ENCODE measurements around the gene IFNA13. TPM values are rescaled to one million over a fixed set of nuclear protein-coding genes. Genes with fewer than 3 reads are reported as not detected.

Gene IFNA13
- polyA plus RNA-seq, 1 of the 3 experiments (the other 2 are of a cell fraction): not detected

GRCh38 chr9:21402386-21403251 lies 34.8 kb upstream of the IFNA13 start:
- Histone ChIP-seq H3K9ac (no peak overlapping the region), H3K9me2 (no peaks in the 10 kb centered on the region), H3K4me2 (peak overlapping the region; percentile 55), H3K4me1 (ENCODE audit: control insufficient read depth in 1 of 2, insufficient read depth in 2 of 2, low read depth in 1 of 2, low read length in 1 of 2) (no peaks in the 10 kb centered on the region), H3K4me3 (ENCODE audit: low read depth in 2 of 2, low read length in 1 of 2) (0 out of 4 replicates have a peak overlapping the region, but pooled peaks of 1 of the 2 experiments have one; percentile 29), H4K20me1 (ENCODE audit: insufficient read depth) (no peaks in the 10 kb centered on the region), H3K36me3 (replicated peaks in 1 of 2; ENCODE audit: control insufficient read depth in 1 of 2, insufficient read depth in 2 of 2, low read length in 1 of 2) (no peaks in the 10 kb centered on the region), H3K27ac (ENCODE audit: low read depth in 2 of 2, low read length in 1 of 2) (no peak overlapping the region), H3K27me3 (ENCODE audit: insufficient read depth) (peaks cover 26% of the 10 kb centered on the region; the same call in 1 of the 2 replicates), H3F3A (replicated peaks; ENCODE audit: insufficient read depth) (no peaks in the 10 kb centered on the region), H3K9me3 (no peaks in the 10 kb centered on the region), H3K79me2 (ENCODE audit: insufficient read depth) (no peaks in the 10 kb centered on the region), H2AFZ (ENCODE audit: low read depth) (peak overlapping the region; percentile 29; the same call in 1 of the 2 replicates)
- peak; percentile 21 for DNase-seq
- CTCF ChIA-PET: interaction anchor here (0.6 to 1.8 kb wide), 4 partner anchors 10 to 84 kb away, joined by 3 to 5 read pairs (median 4); no protein-coding TSS in a partner anchor
- POLR2A ChIA-PET: no interaction called here
- TF ChIP-seq GABPA (IDR thresholded peaks at IDR 0.05; ENCODE audit: low read depth) (no peak), YY1 (IDR thresholded peaks at IDR 0.05; ENCODE audit: low read depth) (no peak), ELF1 (IDR thresholded peaks at IDR 0.05) (no peak), POLR2AphosphoS5 (IDR thresholded peaks at IDR 0.05; ENCODE audit: low read depth, low read length) (no peak), CHD2 (IDR thresholded peaks at IDR 0.05; ENCODE audit: low read length, partially characterized antibody) (no peak), TCF12 (IDR thresholded peaks at IDR 0.05) (no peak), REST (IDR thresholded peaks at IDR 0.05; ENCODE audit: low read depth, low read length) (no peak), PBX3 (IDR thresholded peaks at IDR 0.05) (no peak), TAF1 (IDR thresholded peaks at IDR 0.05; ENCODE audit: borderline replicate concordance, low read depth, low read length) (no peak)
- WGBS (ENCODE audit: low lambda C conversion rate): 3% methylated on average over 19 of the region's 53 CpGs

DNA sequence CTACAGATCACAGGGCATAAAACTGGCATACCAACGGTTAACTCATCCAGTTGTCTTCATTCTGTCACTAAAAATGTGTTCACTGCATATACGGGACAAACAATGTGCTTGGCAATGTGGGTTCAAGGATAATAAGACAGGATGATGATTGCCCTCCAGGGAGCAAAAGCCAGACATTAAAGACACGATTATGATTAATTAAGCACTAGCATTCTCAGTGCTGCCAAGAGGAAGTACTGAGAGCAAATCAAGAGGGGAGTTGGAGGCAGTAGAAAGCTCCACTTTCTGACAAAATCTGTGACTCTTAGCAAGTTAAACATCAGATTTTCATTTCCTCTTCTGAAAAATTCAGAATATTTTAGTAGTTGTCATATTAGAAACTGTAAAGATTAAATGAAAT lies 32.1 kb upstream of the IFNA13 start:
- Histone ChIP-seq H3K9me2 (no peaks in the 10 kb centered on the region), H4K20me1 (ENCODE audit: insufficient read depth) (no peaks in the 10 kb centered on the region), H3K9me3 (no peaks in the 10 kb centered on the region), H3K36me3 (replicated peaks in 1 of 2; ENCODE audit: control insufficient read depth in 1 of 2, insufficient read depth in 2 of 2, low read length in 1 of 2) (no peaks in the 10 kb centered on the region), H3K27me3 (ENCODE audit: insufficient read depth) (peaks cover 40% of the 10 kb centered on the region; the same call in 1 of the 2 replicates), H3K9ac (no peak overlapping the region), H3K4me1 (ENCODE audit: control insufficient read depth in 1 of 2, insufficient read depth in 2 of 2, low read depth in 1 of 2, low read length in 1 of 2) (peaks cover 0 to 4% of the 10 kb centered on the region in 2 experiments; a peak in 2 of 4 replicates), H3K79me2 (ENCODE audit: insufficient read depth) (no peaks in the 10 kb centered on the region), H3K4me2 (no peak overlapping the region), H2AFZ (ENCODE audit: low read depth) (no peak overlapping the region), H3K4me3 (ENCODE audit: low read depth in 2 of 2, low read length in 1 of 2) (no peak overlapping the region), H3F3A (replicated peaks; ENCODE audit: insufficient read depth) (no peaks in the 10 kb centered on the region), H3K27ac (ENCODE audit: low read depth in 2 of 2, low read length in 1 of 2) (no peak overlapping the region)
- TF ChIP-seq, protein P1, sequence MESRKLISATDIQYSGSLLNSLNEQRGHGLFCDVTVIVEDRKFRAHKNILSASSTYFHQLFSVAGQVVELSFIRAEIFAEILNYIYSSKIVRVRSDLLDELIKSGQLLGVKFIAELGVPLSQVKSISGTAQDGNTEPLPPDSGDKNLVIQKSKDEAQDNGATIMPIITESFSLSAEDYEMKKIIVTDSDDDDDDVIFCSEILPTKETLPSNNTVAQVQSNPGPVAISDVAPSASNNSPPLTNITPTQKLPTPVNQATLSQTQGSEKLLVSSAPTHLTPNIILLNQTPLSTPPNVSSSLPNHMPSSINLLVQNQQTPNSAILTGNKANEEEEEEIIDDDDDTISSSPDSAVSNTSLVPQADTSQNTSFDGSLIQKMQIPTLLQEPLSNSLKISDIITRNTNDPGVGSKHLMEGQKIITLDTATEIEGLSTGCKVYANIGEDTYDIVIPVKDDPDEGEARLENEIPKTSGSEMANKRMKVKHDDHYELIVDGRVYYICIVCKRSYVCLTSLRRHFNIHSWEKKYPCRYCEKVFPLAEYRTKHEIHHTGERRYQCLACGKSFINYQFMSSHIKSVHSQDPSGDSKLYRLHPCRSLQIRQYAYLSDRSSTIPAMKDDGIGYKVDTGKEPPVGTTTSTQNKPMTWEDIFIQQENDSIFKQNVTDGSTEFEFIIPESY (IDR thresholded peaks at IDR 0.05; ENCODE audit: borderline replicate concordance, low read depth): no peak
- TF ChIP-seq TEAD4 (IDR thresholded peaks at IDR 0.05; ENCODE audit: borderline replicate concordance, insufficient read depth) (no peak), MEF2A (IDR thresholded peaks at IDR 0.05; ENCODE audit: borderline replicate concordance, low read depth) (no peak)
- ChIA-PET POLR2A (no interaction called here), CTCF (interaction anchor here (1.8 kb wide), 1 partner anchor 74 kb away, joined by 5 read pairs; no protein-coding TSS in a partner anchor)
- DNase-seq: no peak
- 12% methylated on average over 3 of the region's 3 CpGs for WGBS (ENCODE audit: low lambda C conversion rate)
